NCI-H1436 treated with DMSO at 0.1 percent for 48 hours (cell line): ENCODE results near the gene AIG1.
"Not testable (repeated sequence)": the region's sequence is repeated elsewhere in the genome, so short reads cannot be mapped to it uniquely, and the experiment has no call there.

Source experiments
- DNase-seq: peaks from one replicate; lab custom pipeline; 2025; lab: John Stamatoyannopoulos, UW

Gene AIG1, protein sequence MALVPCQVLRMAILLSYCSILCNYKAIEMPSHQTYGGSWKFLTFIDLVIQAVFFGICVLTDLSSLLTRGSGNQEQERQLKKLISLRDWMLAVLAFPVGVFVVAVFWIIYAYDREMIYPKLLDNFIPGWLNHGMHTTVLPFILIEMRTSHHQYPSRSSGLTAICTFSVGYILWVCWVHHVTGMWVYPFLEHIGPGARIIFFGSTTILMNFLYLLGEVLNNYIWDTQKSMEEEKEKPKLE

GRCh38 chr6:143060806-143061596 is at the start of gene AIG1:
Gene AIG1, plus strand, starts transcription at chr6:143060889. Its CDS starts 37 bp downstream, at chr6:143060926.
- DNase-seq, result no peak

DNA sequence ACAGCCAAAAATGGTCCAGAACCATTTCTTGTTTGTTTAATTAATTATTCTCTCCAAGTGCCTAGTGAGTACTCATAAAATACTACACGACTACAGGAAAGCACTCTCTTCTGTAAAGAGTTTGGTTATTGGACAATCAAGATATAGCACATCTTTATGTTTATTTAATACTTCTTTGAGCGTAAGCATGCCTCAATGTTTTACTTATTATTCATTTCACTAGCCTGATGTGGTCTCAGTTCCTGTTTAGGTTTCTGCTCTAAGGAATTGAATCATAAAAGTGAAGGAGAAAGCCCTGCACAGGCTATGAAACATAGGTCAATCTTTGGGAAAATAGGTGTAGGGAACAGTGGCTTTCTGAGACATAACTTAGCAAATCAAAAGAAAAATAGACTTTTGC is 45.9 kb upstream of the AIG1 start:
- DNase-seq, result no peak

- no peak for DNase-seq
These were observed 45.4 kb upstream of the AIG1 start for GRCh38 chr6:143015300-143015706.

- no peak for DNase-seq
These were observed 41.7 kb upstream of the AIG1 start for GRCh38 chr6:143018955-143019354.

- not testable (repeated sequence) for DNase-seq
These were observed 39.8 kb upstream of the AIG1 start for GRCh38 chr6:143020862-143021261.

- no peak for DNase-seq
These were observed 39.1 kb upstream of the AIG1 start for GRCh38 chr6:143021543-143021942.

DNA sequence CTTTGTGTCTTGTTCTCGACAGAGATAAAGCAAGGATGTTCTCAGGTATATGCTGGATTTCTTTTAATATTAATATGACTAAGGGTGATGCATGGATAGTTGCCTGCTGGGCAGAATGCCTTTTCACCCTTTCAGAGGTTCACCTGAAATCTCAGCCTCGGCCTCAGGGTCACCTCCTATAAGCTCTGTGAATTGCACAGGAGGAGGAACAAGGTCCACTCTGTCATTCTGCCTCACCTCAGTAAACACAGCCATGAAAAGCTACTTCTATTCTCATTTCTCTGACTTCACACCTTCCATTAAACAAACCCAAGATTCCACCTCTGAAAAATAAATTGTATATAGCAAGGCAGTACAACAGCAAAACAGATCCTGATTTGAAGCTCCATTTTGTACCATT is 38.1 kb upstream of the AIG1 start:
- DNase-seq, result no peak

DNA sequence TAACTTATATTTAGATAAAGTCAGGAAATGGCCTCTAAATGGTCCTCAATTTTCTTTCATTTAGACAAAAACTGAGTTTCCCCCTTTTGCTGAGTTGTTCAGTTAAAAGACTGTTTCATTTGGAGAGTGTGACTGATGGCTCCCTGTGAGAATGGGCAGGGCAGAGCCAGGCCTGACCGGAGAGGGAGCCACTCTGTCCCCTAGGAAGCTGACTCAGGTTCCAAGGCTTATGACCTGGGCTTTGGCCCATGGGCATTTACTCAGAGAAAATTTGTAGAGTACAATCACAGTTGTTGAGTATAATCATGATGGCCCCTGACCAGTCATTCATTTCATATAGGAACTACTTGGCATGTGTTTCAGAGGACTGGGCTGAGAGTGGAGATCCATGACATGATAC is 37.0 kb upstream of the AIG1 start:
- no peak for DNase-seq

GRCh38 chr6:143024977-143025376 is 35.7 kb upstream of the AIG1 start:
- no peak for DNase-seq

GRCh38 chr6:143026696-143027449 is 33.8 kb upstream of the AIG1 start:
- no peak for DNase-seq

GRCh38 chr6:143034689-143035334 is 25.9 kb upstream of the AIG1 start:
- DNase-seq, result no peak

GRCh38 chr6:143037470-143037869 is 23.2 kb upstream of the AIG1 start:
- no peak for DNase-seq

DNA sequence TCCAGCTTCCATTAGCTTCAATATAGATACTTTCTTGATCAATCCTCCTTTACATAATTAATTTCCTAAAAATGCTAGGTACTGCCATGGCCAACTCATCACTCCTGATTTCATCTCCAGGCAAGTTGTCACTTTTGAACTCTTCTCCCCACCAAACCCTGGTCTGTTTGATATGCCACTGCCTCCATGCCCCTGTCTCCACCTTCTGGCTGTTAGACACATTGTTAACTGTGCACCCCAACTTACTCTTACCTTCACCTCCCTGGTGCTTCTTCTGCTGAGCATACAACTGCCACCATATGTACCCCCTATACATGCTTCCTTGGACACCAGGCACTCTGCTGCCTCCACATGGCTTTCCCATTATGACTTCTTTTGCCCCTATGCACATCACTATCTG is 21.9 kb upstream of the AIG1 start:
- no peak for DNase-seq

DNA sequence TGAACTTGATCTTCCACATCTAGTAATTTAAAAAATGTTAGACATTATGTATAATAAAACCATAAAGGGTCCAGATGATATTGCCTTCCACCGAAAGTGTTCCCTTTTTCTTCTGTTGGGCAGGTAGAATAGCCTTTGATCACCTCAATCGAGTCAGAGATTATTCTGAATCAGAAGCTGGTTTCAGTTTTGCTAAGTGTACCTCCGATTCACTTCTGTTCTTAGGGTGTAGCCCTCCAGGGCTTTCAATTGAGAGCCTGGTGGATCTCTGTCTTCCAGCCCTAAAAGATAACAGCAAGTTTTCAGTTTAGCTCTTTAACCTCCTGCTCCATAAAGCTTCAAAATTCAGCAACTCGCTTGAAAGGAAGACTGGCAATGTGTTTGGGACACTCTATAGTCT is 21.1 kb upstream of the AIG1 start:
- no peak for DNase-seq

- DNase-seq, result no peak
These were observed 20.7 kb upstream of the AIG1 start for GRCh38 chr6:143040018-143040417.

- DNase-seq, result not testable (repeated sequence)
These were observed 16.3 kb upstream of the AIG1 start for GRCh38 chr6:143044345-143044744.

DNA sequence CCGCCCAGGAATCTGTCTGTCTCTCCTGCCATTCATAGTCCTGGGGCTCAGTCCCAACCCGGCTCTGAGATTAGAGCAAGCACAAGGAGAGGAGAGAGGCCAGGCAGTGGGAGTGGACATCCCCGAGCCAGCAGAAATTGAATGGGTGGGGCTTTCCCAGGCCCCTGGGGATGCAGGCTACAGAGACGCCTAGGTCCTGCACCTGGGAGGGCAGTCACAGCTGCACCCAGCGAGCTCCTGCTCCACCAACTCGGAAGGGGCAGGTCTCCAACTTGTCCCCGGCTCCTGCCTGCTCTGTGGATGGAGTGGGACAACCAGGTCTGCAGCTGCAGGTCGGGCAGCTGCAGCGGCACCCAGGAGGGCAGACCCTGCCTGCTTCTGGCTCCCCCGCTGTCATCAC is 11.1 kb upstream of the AIG1 start:
- DNase-seq, result no peak

DNA sequence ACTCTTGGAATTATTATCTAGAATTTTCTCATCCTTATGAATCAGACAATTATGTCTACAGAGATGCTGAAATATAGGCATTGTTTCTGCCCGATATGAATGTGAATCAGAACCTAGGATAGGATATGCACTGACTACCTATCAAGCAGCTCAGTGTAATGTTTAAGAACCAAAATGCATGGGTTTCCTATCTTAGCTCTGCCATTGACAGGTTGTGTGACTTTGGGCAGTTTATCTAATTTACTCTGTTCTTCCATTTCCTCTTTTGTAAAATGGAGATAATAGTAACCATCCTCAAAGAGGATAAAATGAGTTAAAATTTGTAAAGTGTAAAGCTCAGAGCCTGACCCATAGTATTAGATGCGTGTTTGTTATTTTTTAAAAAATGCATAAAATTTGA is 10.2 kb upstream of the AIG1 start:
- DNase-seq, result no peak

DNA sequence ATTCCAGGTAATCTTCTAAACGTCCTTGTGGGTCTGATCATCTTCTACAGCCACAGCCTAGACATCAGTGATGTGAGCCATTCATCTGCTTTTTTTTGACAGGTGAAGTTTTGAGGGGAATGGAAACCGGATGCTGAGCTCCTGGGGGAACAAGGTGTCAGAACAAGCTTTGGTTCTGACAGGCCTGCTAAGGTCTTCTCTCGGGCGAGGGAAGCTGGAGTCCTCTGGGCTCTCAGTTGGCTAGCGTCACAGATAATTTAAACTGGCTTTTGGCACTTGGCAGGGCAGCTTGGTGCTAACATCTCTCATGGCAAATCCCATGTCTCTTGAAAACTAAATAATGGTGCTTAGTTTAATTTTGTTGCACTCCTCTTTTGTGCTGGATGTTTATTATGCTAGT is 8.4 kb upstream of the AIG1 start:
- no peak for DNase-seq

DNA sequence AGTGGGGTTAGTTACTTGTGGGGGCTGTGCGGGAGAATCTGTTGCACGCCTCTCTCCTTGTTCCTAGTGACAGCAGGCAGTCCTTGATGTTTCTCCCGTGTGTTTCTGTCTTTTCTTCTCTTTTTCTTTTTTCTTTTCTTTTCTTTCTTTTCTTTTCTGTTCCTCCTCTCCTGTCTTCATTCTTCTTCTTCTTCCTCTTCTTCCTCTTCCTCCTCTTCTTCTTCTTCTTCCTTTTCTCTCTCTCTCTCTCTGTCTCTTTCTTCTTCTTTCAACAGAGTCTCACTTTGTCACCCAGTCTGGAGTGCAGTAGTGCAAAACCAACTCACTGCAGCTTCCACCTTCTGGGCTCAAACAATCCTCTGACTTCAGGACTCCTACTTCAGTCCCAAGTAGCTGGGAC is 6.8 kb upstream of the AIG1 start:
- no peak for DNase-seq

GRCh38 chr6:143054329-143054728 is 6.4 kb upstream of the AIG1 start:
- DNase-seq, result no peak

DNA sequence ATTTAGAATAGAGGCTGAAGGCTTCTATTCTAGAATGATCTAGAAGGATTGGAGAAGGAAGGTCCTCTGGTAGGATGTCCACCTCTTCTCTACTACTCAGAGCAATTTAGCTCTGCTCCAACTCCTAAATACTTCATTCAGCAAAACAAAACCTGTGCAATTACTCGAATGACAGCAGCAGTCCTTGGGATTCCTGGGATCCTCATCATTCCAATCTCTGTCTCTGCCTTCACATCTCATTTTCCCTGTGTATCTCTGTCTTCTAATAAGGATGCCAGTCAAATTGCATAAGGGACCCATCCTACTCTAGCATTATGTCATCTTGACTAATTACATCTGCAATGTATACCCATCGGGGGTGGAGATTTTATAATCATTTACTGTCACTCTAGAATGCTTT is 5.5 kb upstream of the AIG1 start:
- no peak for DNase-seq

GRCh38 chr6:143055891-143056290 is 4.8 kb upstream of the AIG1 start:
- no peak for DNase-seq
